HL-60 (cell line): ENCODE data around the gene ZNF385D.

Experiments used
- DNase-seq, 2 experiments: peaks; one replicate each; pipeline ENCODE4 v3.0.0-alpha.2; 2010 to 2020; ENCODE audit warnings: low read depth in 1 of 2, low spot score in 1 of 2
- H3K27ac ChIP-seq: fragments of 250-450 bp; sonication (Bioruptor Pico); replicated peaks from 2 replicates; pipeline ENCODE4 v1.5.1; 2020; ENCODE audit warnings: mild to moderate bottlenecking, moderate library complexity
- H3K27me3 ChIP-seq: fragments of 250-450 bp; sonication (Bioruptor Pico); 2 replicates; pipeline ENCODE4 v1.5.1; 2021; ENCODE audit warnings: mild to moderate bottlenecking, moderate library complexity; ENCODE audit not compliant: insufficient read depth, poor library complexity, severe bottlenecking
- H3K4me3 ChIP-seq: replicated peaks from 2 replicates; pipeline ENCODE4 v1.5.1; 2011; ENCODE audit warnings: mild to moderate bottlenecking, control low read depth, low read length; ENCODE audit not compliant: insufficient read depth
- CTCF ChIP-seq: IDR thresholded peaks from one replicate; pipeline ENCODE4 v1.5.1; 2011; ENCODE audit warnings: low read length, control low read depth, inconsistent platforms; ENCODE audit not compliant: insufficient read depth
- GABPA ChIP-seq: IDR thresholded peaks from 2 replicates; pipeline ENCODE4 v1.6.1; 2012; ENCODE audit warnings: low read depth
- POLR2AphosphoS5 ChIP-seq: IDR thresholded peaks from 2 replicates; pipeline ENCODE4 v1.6.1; 2012; ENCODE audit warnings: low read depth
- REST ChIP-seq: IDR thresholded peaks from 2 replicates; pipeline ENCODE4 v1.6.1; 2012; ENCODE audit warnings: low read depth; ENCODE audit not compliant: insufficient replicate concordance
- SPI1 ChIP-seq: IDR thresholded peaks from 2 replicates; pipeline ENCODE4 v1.6.1; 2012; ENCODE audit warnings: low read depth, mild to moderate bottlenecking, borderline replicate concordance

ZNF385D gene

GRCh38 chr3:21462141-21462540 lies 288.9 kb downstream of the ZNF385D start:
- no peak for TF ChIP-seq CTCF
- TF ChIP-seq GABPA, result no peak
- no peak for TF ChIP-seq REST
- no peak for TF ChIP-seq SPI1
- TF ChIP-seq POLR2AphosphoS5, result no peak
- no peak for DNase-seq
- Histone ChIP-seq H3K4me3 (no peak overlapping the region), H3K27me3 (no peaks in the 10 kb centered on the region), H3K27ac (no peak overlapping the region)

- no peak for DNase-seq
- Histone ChIP-seq H3K4me3 (no peak overlapping the region), H3K27me3 (no peaks in the 10 kb centered on the region), H3K27ac (no peak overlapping the region)
- TF ChIP-seq GABPA (no peak), SPI1 (no peak), POLR2AphosphoS5 (no peak), REST (no peak), CTCF (no peak)
Observed at GRCh38 chr3:21457084-21457483, 293.9 kb downstream of the ZNF385D start.

GRCh38 chr3:21449738-21450137 lies 301.3 kb downstream of the ZNF385D start:
- Histone ChIP-seq H3K27me3 (no peaks in the 10 kb centered on the region), H3K4me3 (no peak overlapping the region), H3K27ac (no peak overlapping the region)
- TF ChIP-seq SPI1, result no peak
- TF ChIP-seq CTCF, result no peak
- TF ChIP-seq GABPA, result no peak
- TF ChIP-seq REST, result no peak
- no peak for TF ChIP-seq POLR2AphosphoS5
- no peak for DNase-seq
